Thoracic aorta (tissue), 2 donors: Measurements from ENCODE around the gene SLC44A1. TPM values are rescaled to one million over a fixed set of nuclear protein-coding genes. Genes with fewer than 3 reads are reported as not detected.

Experiments used
- ATAC-seq: fragments of 150-250 bp; one replicate; pipeline ENCODE4 v1.8.0; 2017; ENCODE audit warnings: low read depth; ENCODE audit not compliant: insufficient number of reproducible peaks, low FRiP score
- DNase-seq: peaks from one replicate; pipeline ENCODE4 v3.0.0-alpha.2; 2020; ENCODE audit warnings: low spot score
- H3K27ac ChIP-seq, 2 donors: fragments of 200-600 bp; sonication (generic); 1 replicate in 1 of 2; 2 replicates in 1 of 2; pipeline ENCODE4 v1.5.1; 2016; ENCODE audit warnings: mild to moderate bottlenecking in 2 of 2, moderate library complexity in 2 of 2
- H3K27me3 ChIP-seq: fragments of 200-600 bp; sonication (generic); replicated peaks from 2 replicates; pipeline ENCODE4 v1.6.0; 2016; ENCODE audit warnings: mild to moderate bottlenecking; ENCODE audit not compliant: insufficient read depth
- H3K36me3 ChIP-seq: fragments of 200-600 bp; sonication (generic); one replicate; pipeline ENCODE4 v1.5.1; 2016
- H3K4me1 ChIP-seq, 2 donors: fragments of 200-600 bp; sonication (generic); 1 replicate in 1 of 2; 2 replicates in 1 of 2; pipeline versions ENCODE4 v1.5.1 to v1.6.0; 2016; ENCODE audit warnings: low read depth in 2 of 2, mild to moderate bottlenecking in 1 of 2; ENCODE audit not compliant: control insufficient read depth in 1 of 2
- H3K4me3 ChIP-seq: fragments of 200-600 bp; sonication (generic); 2 replicates; pipeline ENCODE4 v1.5.1; 2016; ENCODE audit warnings: mild to moderate bottlenecking
- H3K9me3 ChIP-seq: fragments of 200-600 bp; sonication (generic); 2 replicates; pipeline ENCODE4 v1.5.1; 2016
- CTCF ChIP-seq: fragments of 200-600 bp; sonication (generic); IDR thresholded peaks from one replicate; pipeline ENCODE4 v1.5.1; 2019; ENCODE audit warnings: antibody characterized with exemption
- total RNA-seq, 2 donors: library from RNA; depleted of rRNA; stranded (reverse); fragments of >200 nt; gene quantifications; one replicate each; pipeline versions ENCODE4 v1.1.0 to v1.2.3, GENCODE V29; 2016

Gene SLC44A1
- total RNA-seq, 2 donors from 2014 or later: 33.9 to 58.8 TPM

GRCh38 chr9:105302728-105303127, 58.3 kb downstream of the SLC44A1 start:
- H3K4me1 ChIP-seq: peaks cover 8 to 21% of the 10 kb centered on the region in 2 donors
- H3K27ac ChIP-seq: no peak overlapping the region
- H3K9me3 ChIP-seq: no peaks in the 10 kb centered on the region
- no peak for TF ChIP-seq CTCF
- no peak overlapping the region for H3K4me3 ChIP-seq
- ATAC-seq (no peak), DNase-seq (no peak)
- no peaks in the 10 kb centered on the region for H3K36me3 ChIP-seq
- no peaks in the 10 kb centered on the region for H3K27me3 ChIP-seq

GRCh38 chr9:105305856-105306255, 61.4 kb downstream of the SLC44A1 start:
- Histone ChIP-seq H3K4me3 (no peak overlapping the region), H3K27ac (no peak overlapping the region), H3K27me3 (no peaks in the 10 kb centered on the region), H3K36me3 (no peaks in the 10 kb centered on the region), H3K9me3 (no peaks in the 10 kb centered on the region), H3K4me1 (no peaks in the 10 kb centered on the region)
- no peak for DNase-seq
- TF ChIP-seq CTCF: no peak
- no peak for ATAC-seq

- TF ChIP-seq CTCF: no peak
- ATAC-seq: no peak
- no peaks in the 10 kb centered on the region for H3K36me3 ChIP-seq
Measured at GRCh38 chr9:105306351-105307140, 62.1 kb downstream of the SLC44A1 start.

GRCh38 chr9:105307591-105308130, 63.2 kb downstream of the SLC44A1 start:
- DNase-seq (no peak), ATAC-seq (no peak)
- H3K27me3 ChIP-seq: no peaks in the 10 kb centered on the region

More at GRCh38 chr9:105306351-105307140, 62.1 kb downstream of the SLC44A1 start:
- Histone ChIP-seq H3K9me3 (no peaks in the 10 kb centered on the region), H3K4me1 (no peaks in the 10 kb centered on the region), H3K4me3 (no peak overlapping the region), H3K27ac (no peak overlapping the region), H3K27me3 (no peaks in the 10 kb centered on the region)
- DNase-seq: no peak

More at GRCh38 chr9:105307591-105308130, 63.2 kb downstream of the SLC44A1 start:
- Histone ChIP-seq H3K4me1 (no peaks in the 10 kb centered on the region), H3K9me3 (no peaks in the 10 kb centered on the region), H3K4me3 (no peak overlapping the region), H3K36me3 (no peaks in the 10 kb centered on the region), H3K27ac (no peak overlapping the region)
- TF ChIP-seq CTCF: no peak
